ENCODE data around the gene OXSR1.
"Not testable (repeated sequence)": the region's sequence is repeated elsewhere in the genome, so short reads cannot be mapped to it uniquely, and the experiment has no call there.

Gene OXSR1

GRCh38 chr3:38146504-38146903 lies 18.8 kb upstream of the OXSR1 start:
- DNase-seq: no peak

GRCh38 chr3:38147421-38147820 lies 17.9 kb upstream of the OXSR1 start:
- DNase-seq: no peak

GRCh38 chr3:38148311-38148882 lies 16.9 kb upstream of the OXSR1 start:
- DNase-seq: no peak

GRCh38 chr3:38149708-38150107 lies 15.6 kb upstream of the OXSR1 start:
- DNase-seq: no peak

- DNase-seq: no peak
Observed at GRCh38 chr3:38150780-38151528, 14.4 kb upstream of the OXSR1 start.

GRCh38 chr3:38151667-38152265 lies 13.6 kb upstream of the OXSR1 start:
- no peak for DNase-seq

- DNase-seq: no peak
Observed at GRCh38 chr3:38152609-38153008, 12.7 kb upstream of the OXSR1 start.

- DNase-seq: no peak
Observed at GRCh38 chr3:38153221-38153620, 12.1 kb upstream of the OXSR1 start.

- no peak for DNase-seq
Observed at GRCh38 chr3:38154033-38154494, 11.3 kb upstream of the OXSR1 start.

- DNase-seq: no peak
Observed at GRCh38 chr3:38154625-38155255, 10.6 kb upstream of the OXSR1 start.

GRCh38 chr3:38155825-38156224 lies 9.5 kb upstream of the OXSR1 start:
- DNase-seq: no peak

- no peak for DNase-seq
Observed at GRCh38 chr3:38157117-38157516, 8.2 kb upstream of the OXSR1 start.

- DNase-seq: no peak
Observed at GRCh38 chr3:38157595-38157994, 7.7 kb upstream of the OXSR1 start.

GRCh38 chr3:38158472-38158871 lies 6.9 kb upstream of the OXSR1 start:
- no peak for DNase-seq

- not testable (repeated sequence) for DNase-seq
Observed at GRCh38 chr3:38160704-38161103, 4.6 kb upstream of the OXSR1 start.

- no peak for DNase-seq
Observed at GRCh38 chr3:38163117-38163840, 2.1 kb upstream of the OXSR1 start.

GRCh38 chr3:38163841-38164642 lies 1.3 kb upstream of the OXSR1 start:
- DNase-seq: no peak

- no peak for DNase-seq
Observed at GRCh38 chr3:38164643-38164951, 740 bp upstream of the OXSR1 start.

GRCh38 chr3:38165722-38166387 lies 518 bp downstream of the OXSR1 start:
- no peak for DNase-seq

- no peak for DNase-seq
Observed at GRCh38 chr3:38167591-38167990, 2.3 kb downstream of the OXSR1 start.

- no peak for DNase-seq
Observed at GRCh38 chr3:38168151-38169026, 3.1 kb downstream of the OXSR1 start.

All from CD4-positive, alpha-beta T cell treated with Interleukin-17A for 4 hours (primary cell).